Measurements from ENCODE around the gene PHETA2. TPM values are rescaled to one million over a fixed set of nuclear protein-coding genes. Genes with fewer than 3 reads are reported as not detected.
A peak's percentile ranks its signal among the peaks of the same experiment; 100 is the strongest.

The PHETA2 gene
- total and polyA plus RNA-seq, 2 of the 13 experiments (the other 11 are each of a cell fraction or from before 2014, with no cell fraction given) = 0.07 TPM; not detected in 1

GRCh38 chr22:42090596-42091454, 16.8 kb downstream of the PHETA2 start, which contains the start of gene NDUFA6 (continued):
- TF ChIP-seq GMEB2 (CRISPR knock-in tag; IDR thresholded peaks at IDR 0.05; ENCODE audit: low read depth) (no peak; the same call in 1 of the 2 replicates), FOXC1 (CRISPR knock-in tag; IDR thresholded peaks at IDR 0.05; ENCODE audit: borderline replicate concordance) (peak; percentile 88), ZNF331 (CRISPR knock-in tag; IDR thresholded peaks at IDR 0.05) (peak; percentile 44; the same call in 1 of the 2 replicates), MIXL1 (CRISPR knock-in tag; IDR thresholded peaks at IDR 0.05) (peak; percentile 81), TFE3 (CRISPR knock-in tag; IDR thresholded peaks at IDR 0.05) (peak; percentile 45; the same call in 1 of the 2 replicates), GATAD1 (CRISPR knock-in tag; IDR thresholded peaks at IDR 0.05) (peak; percentile 87), ZNF788 (CRISPR knock-in tag; IDR thresholded peaks at IDR 0.05; ENCODE audit: borderline replicate concordance) (peak; percentile 82; the same call in 1 of the 2 replicates), BATF2 (CRISPR knock-in tag; IDR thresholded peaks at IDR 0.05) (no peak), SP4 (CRISPR knock-in tag; IDR thresholded peaks at IDR 0.05) (peak; percentile 50), TMF1 (CRISPR knock-in tag; IDR thresholded peaks at IDR 0.05; ENCODE audit: low read depth) (peak; percentile 61; the same call in 1 of the 2 replicates), KLF13 (CRISPR knock-in tag; IDR thresholded peaks at IDR 0.05) (peak; percentile 87; the same call in 1 of the 2 replicates), MXD4 (CRISPR knock-in tag; IDR thresholded peaks at IDR 0.05) (peak; percentile 65), ZFP36L1 (CRISPR knock-in tag; IDR thresholded peaks at IDR 0.05) (peak; percentile 96; the same call in 1 of the 2 replicates), FOXP4 (CRISPR knock-in tag; IDR thresholded peaks at IDR 0.05) (peak; percentile 58; the same call in 1 of the 2 replicates), GZF1 (CRISPR knock-in tag; IDR thresholded peaks at IDR 0.05) (peak; percentile 62; the same call in 1 of the 2 replicates), ZNF337 (CRISPR knock-in tag; IDR thresholded peaks at IDR 0.05; ENCODE audit: borderline replicate concordance, low read depth) (no peak; the same call in 1 of the 2 replicates), ZNF687 (CRISPR knock-in tag; IDR thresholded peaks at IDR 0.05) (peak; percentile 89), ONECUT2 (CRISPR knock-in tag; IDR thresholded peaks at IDR 0.05) (no peak), RFX3 (CRISPR knock-in tag; IDR thresholded peaks at IDR 0.05) (no peak)
